ENCODE results near the gene YWHAE. TPM values are rescaled to one million over a fixed set of nuclear protein-coding genes. Genes with fewer than 3 reads are reported as not detected.
"Not testable (repeated sequence)": the region's sequence is repeated elsewhere in the genome, so short reads cannot be mapped to it uniquely, and the experiment has no call there.

YWHAE gene
- total RNA-seq, 2 donors from 2014 or later: 247 to 515 TPM

DNA sequence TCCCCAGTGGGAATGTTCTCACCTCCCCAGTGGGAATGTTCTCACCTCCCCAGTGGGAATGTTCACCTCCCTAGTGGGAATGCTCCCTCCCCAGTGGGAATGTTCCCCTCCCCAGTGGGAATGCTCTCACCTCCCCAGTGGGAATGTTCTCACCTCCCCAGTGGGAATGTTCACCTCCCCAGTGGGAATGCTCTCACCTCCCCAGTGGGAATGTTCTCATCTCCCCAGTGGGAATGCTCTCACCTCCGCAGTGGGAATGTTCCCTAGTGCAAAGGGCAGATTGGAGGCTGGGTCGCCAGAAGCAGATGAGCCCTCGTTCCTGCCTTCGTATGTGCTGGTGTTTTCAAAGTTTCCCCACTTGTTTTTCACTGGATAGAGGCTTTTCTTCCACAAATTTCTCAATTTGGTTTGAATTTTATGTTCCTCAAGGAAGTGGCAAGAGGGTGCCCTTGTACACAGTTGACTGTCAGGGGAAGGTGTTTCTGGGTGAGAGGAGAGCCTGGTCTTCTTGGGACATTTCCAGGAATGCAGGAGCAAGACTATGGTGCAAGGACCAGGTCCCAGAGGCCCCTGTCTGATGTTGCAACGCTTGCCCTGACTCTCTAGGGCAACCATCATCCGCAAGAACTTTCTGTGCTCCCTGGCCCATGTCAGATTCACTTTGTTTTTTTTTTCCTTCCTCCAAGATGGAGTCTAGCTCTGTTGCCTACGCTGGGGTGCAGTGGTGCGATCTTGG, 86.6 kb downstream of the YWHAE start:
- Mint-ChIP-seq H3K4me1 (no peaks in the 10 kb centered on the region), H3K27ac (no peak overlapping the region), H3K4me3 (no peak overlapping the region), H3K27me3 (peaks cover 6% of the 10 kb centered on the region), H3K36me3 (ENCODE audit: low read depth) (no peaks in the 10 kb centered on the region), H3K9me3 (no peaks in the 10 kb centered on the region)
- ATAC-seq (replicated peaks): no peak

- H3K9me3 Mint-ChIP-seq: no peaks in the 10 kb centered on the region
- peak; percentile 29 for ATAC-seq (replicated peaks)
- no peaks in the 10 kb centered on the region for H3K4me1 Mint-ChIP-seq
Observed at GRCh38 chr17:1312261-1312870, 87.7 kb downstream of the YWHAE start.

GRCh38 chr17:1307829-1308228, 92.2 kb downstream of the YWHAE start:
- not testable (repeated sequence) for H3K27me3 Mint-ChIP-seq; H3K4me1 Mint-ChIP-seq; H3K4me3 Mint-ChIP-seq; ATAC-seq (replicated peaks); H3K36me3 Mint-ChIP-seq (ENCODE audit: low read depth); H3K27ac Mint-ChIP-seq; H3K9me3 Mint-ChIP-seq

More at GRCh38 chr17:1312261-1312870, 87.7 kb downstream of the YWHAE start:
- H3K27ac Mint-ChIP-seq: no peak overlapping the region
- H3K4me3 Mint-ChIP-seq: no peak overlapping the region
- H3K27me3 Mint-ChIP-seq: peaks cover 6% of the 10 kb centered on the region
- no peaks in the 10 kb centered on the region for H3K36me3 Mint-ChIP-seq (ENCODE audit: low read depth)

GRCh38 chr17:1304962-1305563, 95.0 kb downstream of the YWHAE start:
- H3K27ac Mint-ChIP-seq: no peak overlapping the region
- no peaks in the 10 kb centered on the region for H3K9me3 Mint-ChIP-seq
- no peak overlapping the region for H3K4me3 Mint-ChIP-seq
- no peak for ATAC-seq (replicated peaks)
- no peaks in the 10 kb centered on the region for H3K27me3 Mint-ChIP-seq
- H3K36me3 Mint-ChIP-seq (ENCODE audit: low read depth): no peaks in the 10 kb centered on the region
- H3K4me1 Mint-ChIP-seq: no peaks in the 10 kb centered on the region

GRCh38 chr17:1304522-1304921, 95.5 kb downstream of the YWHAE start:
- no peaks in the 10 kb centered on the region for H3K36me3 Mint-ChIP-seq (ENCODE audit: low read depth)
- H3K4me3 Mint-ChIP-seq: no peak overlapping the region
- H3K4me1 Mint-ChIP-seq: no peaks in the 10 kb centered on the region
- no peak overlapping the region for H3K27ac Mint-ChIP-seq
- no peak for ATAC-seq (replicated peaks)
- H3K27me3 Mint-ChIP-seq: no peaks in the 10 kb centered on the region
- no peaks in the 10 kb centered on the region for H3K9me3 Mint-ChIP-seq

- Mint-ChIP-seq H3K27me3 (no peaks in the 10 kb centered on the region), H3K36me3 (ENCODE audit: low read depth) (no peaks in the 10 kb centered on the region), H3K4me3 (no peak overlapping the region), H3K27ac (no peak overlapping the region), H3K4me1 (no peaks in the 10 kb centered on the region), H3K9me3 (no peaks in the 10 kb centered on the region)
- no peak for ATAC-seq (replicated peaks)
Observed at GRCh38 chr17:1302761-1303160, 97.3 kb downstream of the YWHAE start.

DNA sequence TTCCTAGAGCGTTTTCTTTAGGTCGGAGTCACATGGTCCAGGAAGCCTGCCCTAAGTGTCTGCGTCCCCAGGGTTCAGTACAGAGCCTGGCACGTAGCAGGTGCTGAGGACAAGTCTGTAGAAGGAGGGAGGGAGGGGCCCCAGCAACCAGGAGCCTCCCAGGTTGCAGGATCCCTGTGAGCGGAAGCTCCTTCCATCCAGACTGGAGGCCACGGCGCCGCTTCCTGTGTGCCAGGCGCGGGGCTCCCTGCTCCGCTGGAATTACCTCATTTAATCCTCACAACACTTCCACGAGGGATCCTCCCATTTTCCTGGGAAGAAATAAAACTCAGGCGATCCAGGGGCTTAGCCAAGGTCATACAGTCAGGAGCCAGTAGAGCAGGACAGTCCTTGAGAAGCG, 98.5 kb downstream of the YWHAE start:
- ATAC-seq (replicated peaks): no peak
- Mint-ChIP-seq H3K9me3 (no peaks in the 10 kb centered on the region), H3K27ac (no peak overlapping the region), H3K4me1 (no peaks in the 10 kb centered on the region), H3K36me3 (ENCODE audit: low read depth) (no peaks in the 10 kb centered on the region), H3K4me3 (no peak overlapping the region), H3K27me3 (no peaks in the 10 kb centered on the region)

- H3K36me3 Mint-ChIP-seq (ENCODE audit: low read depth): no peaks in the 10 kb centered on the region
- no peaks in the 10 kb centered on the region for H3K9me3 Mint-ChIP-seq
- no peak overlapping the region for H3K27ac Mint-ChIP-seq
- ATAC-seq (replicated peaks): no peak
- no peak overlapping the region for H3K4me3 Mint-ChIP-seq
- H3K27me3 Mint-ChIP-seq: no peaks in the 10 kb centered on the region
- peaks cover 4% of the 10 kb centered on the region for H3K4me1 Mint-ChIP-seq
Observed at GRCh38 chr17:1300371-1300905, 99.6 kb downstream of the YWHAE start.

DNA sequence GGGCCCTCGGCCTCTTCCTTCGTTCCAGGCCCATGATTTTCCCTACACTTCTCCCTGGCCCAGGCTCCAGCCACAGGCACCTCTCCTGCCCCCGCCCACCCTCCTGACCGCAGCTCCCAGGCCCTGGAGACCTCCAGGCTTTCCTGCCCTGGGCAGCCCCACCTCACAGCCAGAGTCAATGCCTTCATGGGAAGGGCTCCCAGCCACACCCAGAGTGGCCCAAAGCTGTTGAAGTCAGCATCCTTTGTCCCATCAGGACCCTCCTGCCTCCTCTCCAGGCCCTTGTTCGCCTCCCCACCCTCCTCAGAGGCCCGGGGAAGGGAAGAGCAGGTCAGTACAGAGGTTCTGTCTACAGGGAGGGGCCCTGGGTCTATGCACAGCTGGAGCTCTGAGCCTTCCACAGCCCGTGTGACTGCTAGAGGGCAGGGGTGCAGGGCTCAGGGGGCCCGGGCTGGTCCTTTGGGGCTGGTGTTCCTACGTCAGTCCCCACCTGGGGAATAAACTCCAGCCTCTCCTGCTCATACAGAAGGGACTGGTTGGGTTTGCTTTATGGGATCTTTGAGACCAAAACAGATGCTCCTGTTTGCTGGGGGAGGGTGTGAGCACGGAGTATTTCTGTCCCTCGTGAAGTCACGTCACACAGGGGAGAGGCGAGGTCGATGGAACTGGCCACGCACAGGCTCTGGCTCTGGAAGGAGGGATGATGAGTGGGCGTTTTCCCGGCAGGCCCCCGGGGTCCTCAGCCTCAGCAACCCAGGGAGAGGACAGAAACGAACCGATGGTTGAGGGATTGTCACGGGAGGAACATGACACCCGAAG, 100.3 kb downstream of the YWHAE start:
- no peaks in the 10 kb centered on the region for H3K27me3 Mint-ChIP-seq
- ATAC-seq (replicated peaks): no peak
- no peak overlapping the region for H3K27ac Mint-ChIP-seq
- H3K4me1 Mint-ChIP-seq: peaks cover 4% of the 10 kb centered on the region
- H3K36me3 Mint-ChIP-seq (ENCODE audit: low read depth): no peaks in the 10 kb centered on the region
- no peaks in the 10 kb centered on the region for H3K9me3 Mint-ChIP-seq
- H3K4me3 Mint-ChIP-seq: no peak overlapping the region

DNA sequence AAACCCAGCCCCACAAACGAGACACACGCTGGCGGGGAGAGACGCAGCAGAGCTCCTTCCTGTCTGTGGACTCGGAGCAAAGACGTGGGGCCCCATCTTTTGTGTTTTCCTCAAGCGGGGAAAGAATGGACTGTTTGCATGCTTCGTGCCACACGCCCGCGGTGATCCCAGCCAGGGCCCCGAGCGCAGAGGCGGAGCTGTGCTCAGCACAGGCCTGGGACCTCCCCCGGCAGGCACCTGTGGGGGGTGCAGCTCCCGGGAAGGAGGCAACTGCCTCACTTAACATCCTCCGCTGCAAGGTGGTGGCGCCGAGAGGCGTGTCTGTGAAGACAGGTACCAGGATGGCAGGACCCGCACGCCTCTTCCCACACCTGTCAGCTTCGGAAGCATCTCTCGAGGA, 101.4 kb downstream of the YWHAE start:
- Mint-ChIP-seq H3K4me1 (peaks cover 13% of the 10 kb centered on the region), H3K36me3 (ENCODE audit: low read depth) (peaks cover 6% of the 10 kb centered on the region), H3K27ac (no peak overlapping the region), H3K9me3 (peaks cover 1% of the 10 kb centered on the region), H3K27me3 (no peaks in the 10 kb centered on the region), H3K4me3 (peak overlapping the region; percentile 51)
- ATAC-seq (replicated peaks): peak; percentile 59

Other genes with a start within 250 kb of the YWHAE start
- gene ABR, start 220.2 kb downstream of the YWHAE start, total RNA-seq: 10 to 100 TPM; 71.4 to 87.2 TPM
- not detected for gene BHLHA9, start 129.8 kb downstream of the YWHAE start, total RNA-seq
- under 1 TPM; 0.06 to 0.08 TPM for gene TRARG1, start 120.6 kb downstream of the YWHAE start, total RNA-seq
- 10 to 100 TPM; 15.5 to 21.6 TPM for gene CRK, start 56.0 kb upstream of the YWHAE start, total RNA-seq
- gene MYO1C, start 92.5 kb upstream of the YWHAE start, total RNA-seq: 10 to 100 TPM; 46.6 to 51.0 TPM
- 10 to 100 TPM; 29.9 to 30.4 TPM for gene INPP5K, start 116.4 kb upstream of the YWHAE start, total RNA-seq
- gene PITPNA, start 162.6 kb upstream of the YWHAE start, total RNA-seq: 10 to 100 TPM; 28.8 to 45.0 TPM
- gene SLC43A2, start 228.6 kb upstream of the YWHAE start, total RNA-seq: 1 to 10 TPM in 1 of 2 donors, under 1 TPM in 1; 0.52 to 1.6 TPM
- gene SCARF1, start 245.5 kb upstream of the YWHAE start, total RNA-seq: 1 to 10 TPM; 2.5 to 5.7 TPM
- gene RILP, start 249.6 kb upstream of the YWHAE start, total RNA-seq: 1 to 10 TPM; 2.4 to 6.1 TPM

Measured in activated T-helper 17 cell treated with anti-CD3 and anti-CD28 coated beads, Interleukin-2, amount 50 U/mL, for 72 hours (primary cell).